ENCODE data around the gene STOML2. TPM values are rescaled to one million over a fixed set of nuclear protein-coding genes. Genes with fewer than 3 reads are reported as not detected.

Gene STOML2
- total RNA-seq (2022; extraction: Qiagen RNA extraction), result 211 to 268 TPM (median 252 TPM) in 5 replicates

GRCh38 chr9:35102769-35103659, at the start of gene STOML2:
STOML2 (minus strand) TSS chr9:35103131; CDS start chr9:35103094, 37 bp downstream.

DNA sequence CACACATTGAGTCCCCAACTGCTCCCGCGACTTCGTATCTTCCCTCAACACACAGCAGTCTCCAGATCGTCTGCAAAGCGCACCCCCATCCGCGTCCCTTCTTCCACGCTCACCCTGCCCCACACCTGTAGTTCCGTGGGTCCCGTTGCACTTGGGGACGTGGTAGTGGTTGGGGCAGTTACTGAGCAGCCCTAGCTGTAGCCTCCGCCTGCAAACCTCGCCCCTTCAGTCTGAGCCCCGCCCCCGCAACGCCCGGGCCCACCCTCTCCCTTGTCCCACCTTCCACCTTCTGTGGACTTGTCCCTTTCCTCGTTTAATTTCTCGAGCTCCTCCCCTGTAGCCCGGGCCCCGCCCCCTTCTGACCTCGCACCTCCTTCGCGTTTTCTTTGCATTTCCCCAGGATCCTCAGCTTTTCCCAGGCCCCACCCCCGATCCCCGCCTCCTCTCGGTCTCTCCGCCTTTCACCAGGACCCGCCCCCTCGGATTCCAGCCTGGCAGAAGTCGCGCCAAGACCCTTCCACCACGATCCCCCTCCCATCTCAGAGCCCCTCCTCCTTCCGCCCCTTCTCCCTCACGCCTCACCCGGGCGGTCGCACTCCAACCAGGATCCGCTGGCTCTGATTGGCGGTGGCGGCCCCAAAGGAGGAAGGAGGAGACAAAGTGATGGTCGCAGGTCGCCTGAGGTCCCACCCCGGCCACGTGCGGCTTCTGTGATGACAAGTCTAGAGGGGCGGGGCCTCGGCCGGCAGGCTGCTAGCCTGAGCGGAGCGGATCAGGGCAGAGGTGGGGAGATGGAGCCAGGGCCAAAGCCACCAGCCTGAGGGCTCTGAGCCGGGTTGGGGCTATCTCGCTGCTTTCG, 13.0 kb upstream of the STOML2 start, which contains the start of gene ATOSB:
TSS of gene ATOSB (minus strand) at position 183 of the 859 bp plus-strand sequence. CDS start 7,588 bp downstream, outside the sequence.

DNA sequence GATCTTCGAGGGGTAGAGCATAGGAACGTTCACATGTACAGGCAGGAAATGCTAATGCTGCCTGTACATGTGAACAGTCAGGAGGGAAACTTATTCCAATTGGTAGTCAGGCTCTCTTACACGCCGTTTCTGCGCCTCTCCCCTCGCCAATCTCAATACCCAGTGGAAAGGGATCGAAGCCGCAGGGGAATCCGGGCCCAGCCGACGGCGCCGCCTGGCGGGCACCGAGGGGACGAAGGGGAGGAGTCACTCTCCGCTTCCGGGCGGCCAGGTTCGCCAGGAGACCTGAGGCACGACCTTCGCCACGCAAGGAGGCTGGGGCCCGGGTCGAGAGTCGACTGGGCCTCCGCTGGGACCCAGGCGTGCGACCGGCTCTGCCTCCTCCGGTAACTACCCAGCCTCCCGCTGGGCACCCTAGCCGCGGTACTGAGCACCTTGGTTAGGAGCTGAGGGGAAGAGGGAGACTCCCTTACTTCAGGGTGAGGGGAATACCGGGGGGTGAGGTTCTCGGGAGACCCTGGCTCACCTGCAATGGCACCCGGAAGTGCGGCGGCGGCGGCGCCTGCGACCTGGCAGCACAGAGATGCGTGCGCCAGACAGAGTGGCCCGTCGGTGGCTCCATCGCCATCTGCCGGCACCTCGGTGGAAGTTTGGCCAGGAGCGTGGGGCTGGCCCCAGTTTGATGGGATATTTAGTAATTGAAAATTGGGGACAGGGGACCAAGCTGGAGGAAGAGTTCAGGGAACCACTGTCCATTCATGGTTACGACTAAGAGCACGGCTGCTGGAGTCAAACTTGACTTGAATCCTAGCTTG, 6.7 kb downstream of the STOML2 start, which contains the start of gene PIGO:
TSS of gene PIGO (minus strand) at position 557 of the 815 bp plus-strand sequence. CDS start 1,026 bp downstream, outside the sequence.

DNA sequence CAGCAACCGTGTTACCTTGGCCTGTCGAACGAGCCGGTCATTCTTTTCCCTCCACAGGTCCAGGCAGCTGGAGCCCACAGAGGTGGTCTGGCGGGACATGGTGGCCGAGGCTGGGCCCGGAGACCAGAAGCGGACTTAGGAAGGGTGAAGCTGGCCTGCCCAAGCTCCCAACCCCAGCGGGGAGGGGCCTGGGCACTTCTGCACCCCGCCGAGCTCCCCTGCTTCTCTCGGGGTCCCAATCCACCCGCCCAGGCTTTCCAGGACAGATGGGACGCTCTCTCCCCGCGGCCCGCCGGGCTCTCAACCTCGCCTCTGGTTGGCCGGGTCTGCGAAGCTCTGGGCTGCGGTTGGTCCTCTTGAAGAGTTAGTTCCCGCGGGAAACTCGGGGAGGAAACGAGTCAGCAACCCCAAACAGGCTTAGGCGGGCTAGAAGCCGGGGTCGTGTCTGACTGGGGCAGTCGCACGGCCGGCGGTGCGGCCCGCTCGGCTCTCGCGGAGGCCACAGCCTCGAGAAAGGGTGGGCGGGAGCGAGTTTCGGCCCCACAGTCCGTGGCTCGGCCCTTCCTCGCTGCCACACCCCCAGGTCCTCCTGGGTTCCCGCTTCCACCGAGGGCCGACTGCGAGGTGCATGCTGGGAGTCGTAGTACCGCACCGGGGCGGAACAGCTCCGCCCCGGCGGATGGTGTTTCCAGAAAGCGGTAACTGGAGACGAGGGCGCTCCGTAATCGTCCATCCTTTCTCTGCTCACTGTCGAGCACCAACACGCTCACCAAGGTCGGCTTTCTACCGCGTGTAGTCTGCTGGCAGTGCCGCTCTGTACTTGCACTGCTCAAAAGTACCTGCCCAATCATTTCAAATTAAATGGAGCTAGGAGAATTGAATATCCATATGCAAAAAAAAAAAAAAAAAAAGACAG, 23.2 kb downstream of the STOML2 start, which contains the start of gene FANCG:
TSS of gene FANCG (minus strand) at position 517 of the 916 bp plus-strand sequence. CDS start at position 99, 418 bp downstream.

DNA sequence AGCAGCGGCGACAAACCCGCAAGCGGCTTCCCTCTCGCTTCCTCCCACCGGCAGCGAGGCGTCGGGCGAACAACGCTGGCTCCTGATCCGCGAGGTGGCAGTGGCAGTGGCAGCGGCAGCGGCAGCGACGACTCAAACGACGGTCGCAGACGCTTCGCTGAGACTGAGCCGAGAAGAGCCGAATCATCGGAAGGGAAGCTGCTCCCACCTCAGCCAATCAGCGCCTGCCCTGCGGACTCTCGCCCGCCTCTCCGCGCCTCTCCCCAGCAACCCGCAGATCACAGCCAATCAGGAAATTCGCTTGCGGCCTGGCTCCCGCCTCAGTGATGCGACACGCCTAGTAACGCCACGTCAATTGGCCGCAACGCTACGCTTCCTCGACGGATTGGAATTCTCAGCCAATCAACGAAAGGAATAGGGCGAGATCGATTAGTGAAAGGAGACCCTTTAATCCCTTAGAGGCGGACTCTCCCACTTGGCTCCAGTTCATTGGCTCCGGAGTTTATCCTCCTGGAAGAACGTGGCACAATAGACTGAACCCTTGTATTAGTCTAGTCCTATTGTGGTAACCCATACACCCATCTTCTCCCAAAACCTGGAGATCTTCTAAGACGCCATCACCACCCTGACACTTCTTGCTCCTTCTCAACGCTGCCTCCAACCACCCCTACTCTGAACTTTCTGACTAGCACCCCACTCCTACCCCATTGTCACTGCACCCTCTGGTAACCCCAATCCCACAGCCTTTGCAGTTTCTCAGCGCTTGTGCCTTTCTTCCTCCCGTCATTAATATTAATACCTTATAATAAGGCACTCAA, 30.3 kb downstream of the STOML2 start, which contains the start of gene VCP:
TSS of gene VCP (minus strand) at position 165 of the 818 bp plus-strand sequence. CDS start 272 bp downstream, outside the sequence.

Other genes with a start within 250 kb of the STOML2 start
- 0.03 to 0.18 TPM (median 0.10 TPM) in 5 replicates for gene PHF24, start 144.8 kb downstream of the STOML2 start, total RNA-seq (2022; extraction: Qiagen RNA extraction)
- gene DNAJB5, start 113.4 kb downstream of the STOML2 start, total RNA-seq (2022; extraction: Qiagen RNA extraction), result 4.2 to 5.9 TPM (median 5.5 TPM) in 5 replicates
- 267 to 294 TPM (median 284 TPM) in 5 replicates for gene VCP, start 30.5 kb downstream of the STOML2 start, total RNA-seq (2022; extraction: Qiagen RNA extraction)
- 35.1 to 60.9 TPM (median 55.3 TPM) in 5 replicates for gene FANCG, start 23.2 kb downstream of the STOML2 start, total RNA-seq (2022; extraction: Qiagen RNA extraction)
- 39.0 to 52.3 TPM (median 51.8 TPM) in 5 replicates for gene PIGO, start 6.5 kb downstream of the STOML2 start, total RNA-seq (2022; extraction: Qiagen RNA extraction)
- 7.3 to 12.4 TPM (median 10.5 TPM) in 5 replicates for gene ATOSB, start 12.7 kb upstream of the STOML2 start, total RNA-seq (2022; extraction: Qiagen RNA extraction)
- 8.4 to 10.0 TPM (median 9.6 TPM) in 5 replicates for gene UNC13B, start 58.9 kb upstream of the STOML2 start, total RNA-seq (2022; extraction: Qiagen RNA extraction)